Adipose tissue (tissue), 3 donors: ENCODE results near the gene PAN2. TPM values are rescaled to one million over a fixed set of nuclear protein-coding genes. Genes with fewer than 3 reads are reported as not detected.
"Not testable (repeated sequence)": the region's sequence is repeated elsewhere in the genome, so short reads cannot be mapped to it uniquely, and the experiment has no call there.

Experiments
- H3K27ac ChIP-seq: one replicate; pipeline ENCODE4 v1.5.1; 2013; ENCODE audit warnings: low read depth, low read length
- WGBS, 3 donors: extraction: QIAGEN DNeasy Blood & Tissue Kit; methylation state at CpG; one replicate each; pipeline ENCODE4 v1.1.7; 2013; 5-methylcytosine and 5-hydroxymethylcytosine counted together
- polyA plus RNA-seq, 3 donors: library from polyadenylated mRNA; stranded (reverse); fragments of 200-250 nt; gene quantifications; one replicate each; pipeline ENCODE4 v1.2.3, GENCODE V29; 2013
- donor health status: healthy with polysubstance abuse.
- donor health status: Bipolar disorder and iron deficiency.
- donor health status: healthy.

The PAN2 gene
- polyA plus RNA-seq, 3 donors: 16.8 to 33.7 (median 29.8) TPM

- H3K27ac ChIP-seq: no peak overlapping the region
- 78 to 93% (median 93%) methylated on average over 2 of the region's 2 CpGs for WGBS, 3 donors
These were observed 16.9 kb upstream of the PAN2 start for GRCh38 chr12:56350662-56351061.

GRCh38 chr12:56348776-56349175, 15.0 kb upstream of the PAN2 start:
- no peak overlapping the region for H3K27ac ChIP-seq
- 93 to 98% (median 97%) methylated on average over 5 of the region's 5 CpGs for WGBS, 3 donors

- WGBS, 3 donors: 92 to 94% (median 94%) methylated on average over 9 of the region's 9 CpGs
These were observed 13.5 kb upstream of the PAN2 start for GRCh38 chr12:56347255-56347654.

GRCh38 chr12:56346675-56347074, 12.9 kb upstream of the PAN2 start:
- no peak overlapping the region for H3K27ac ChIP-seq
- WGBS, 3 donors: 72 to 85% (median 84%) methylated on average over 7 of the region's 7 CpGs

More at GRCh38 chr12:56347255-56347654, 13.5 kb upstream of the PAN2 start:
- not testable (repeated sequence) for H3K27ac ChIP-seq

- H3K27ac ChIP-seq: not testable (repeated sequence)
- WGBS, 3 donors: 99 to 100% (median 100%) methylated on average over 2 of the region's 2 CpGs
These were observed 8.5 kb upstream of the PAN2 start for GRCh38 chr12:56342290-56342689.

GRCh38 chr12:56341616-56342015, 7.8 kb upstream of the PAN2 start:
- WGBS, 3 donors: 17 to 35% (median 24%) methylated on average over 1 of the region's 1 CpG

GRCh38 chr12:56339158-56339422, 5.3 kb upstream of the PAN2 start:
- H3K27ac ChIP-seq: no peak overlapping the region
- WGBS, 3 donors: 75 to 88% (median 83%) methylated on average over 1 of the region's 1 CpG

More at GRCh38 chr12:56341616-56342015, 7.8 kb upstream of the PAN2 start:
- no peak overlapping the region for H3K27ac ChIP-seq

- H3K27ac ChIP-seq: no peak within 1 kb of the TSS
- WGBS, 3 donors: 33 to 55% (median 44%) methylated on average over 9 of the region's 9 CpGs
These were observed 4.7 kb upstream of the PAN2 start, which contains the start of gene IL23A for GRCh38 chr12:56338308-56339157. TSS of gene IL23A (plus strand) at chr12:56338884. CDS start at chr12:56339045, 161 bp downstream.

GRCh38 chr12:56337753-56338251, 4.0 kb upstream of the PAN2 start:
- WGBS, 3 donors: 67 to 87% (median 72%) methylated on average over 8 of the region's 8 CpGs
- no peak overlapping the region for H3K27ac ChIP-seq

GRCh38 chr12:56336361-56337167, 2.8 kb upstream of the PAN2 start:
- no peak overlapping the region for H3K27ac ChIP-seq
- WGBS, 3 donors: 79 to 90% (median 79%) methylated on average over 9 of the region's 9 CpGs

GRCh38 chr12:56335527-56335926, 1.7 kb upstream of the PAN2 start:
- 93 to 100% (median 96%) methylated on average over 7 to 8 of the region's 8 CpGs for WGBS, 3 donors
- not testable (repeated sequence) for H3K27ac ChIP-seq

- no peak overlapping the region for H3K27ac ChIP-seq
- 1 to 6% (median 5%) methylated on average over 6 of the region's 6 CpGs for WGBS, 3 donors
These were observed 642 bp upstream of the PAN2 start for GRCh38 chr12:56334490-56334793.

GRCh38 chr12:56333197-56333678, 562 bp downstream of the PAN2 start:
- WGBS, 3 donors: 17 to 23% (median 19%) methylated on average over 8 of the region's 8 CpGs
- H3K27ac ChIP-seq: peak overlapping the region; percentile 94

- WGBS, 3 donors: 91 to 96% (median 95%) methylated on average over 11 of the region's 11 CpGs
- H3K27ac ChIP-seq: no peak overlapping the region
These were observed 1.1 kb downstream of the PAN2 start for GRCh38 chr12:56332512-56333196.

GRCh38 chr12:56330936-56331490, 2.8 kb downstream of the PAN2 start:
- H3K27ac ChIP-seq: no peak overlapping the region
- 89 to 95% (median 94%) methylated on average over 7 of the region's 7 CpGs for WGBS, 3 donors

GRCh38 chr12:56326533-56326932, 7.3 kb downstream of the PAN2 start:
- 73 to 81% (median 75%) methylated on average over 6 of the region's 6 CpGs for WGBS, 3 donors
- H3K27ac ChIP-seq: no peak overlapping the region

GRCh38 chr12:56326126-56326525, 7.7 kb downstream of the PAN2 start:
- H3K27ac ChIP-seq: no peak overlapping the region
- 95 to 96% (median 95%) methylated on average over 8 of the region's 8 CpGs for WGBS, 3 donors

GRCh38 chr12:56324206-56324605, 9.6 kb downstream of the PAN2 start:
- H3K27ac ChIP-seq: no peak overlapping the region
- WGBS, 3 donors: 91 to 94% (median 94%) methylated on average over 6 of the region's 6 CpGs
